Measurements from ENCODE around the gene MYBPH.

Gene MYBPH

GRCh38 chr1:203150511-203151297 is 24.9 kb downstream of the MYBPH start:
- no peaks in the 10 kb centered on the region for H4K20me1 ChIP-seq (ENCODE audit: insufficient read depth, low read length, poor library complexity, severe bottlenecking)
- no peaks in the 10 kb centered on the region for H3K36me3 ChIP-seq (ENCODE audit: insufficient read depth, low read length)
- H2AFZ ChIP-seq (ENCODE audit: low read length), result no peak overlapping the region
- H3K27me3 ChIP-seq (ENCODE audit: insufficient read depth, low read length, poor library complexity, severe bottlenecking), result no peaks in the 10 kb centered on the region
- no peak overlapping the region for H3K4me3 ChIP-seq (ENCODE audit: low read length, poor library complexity, severe bottlenecking)
- no peaks in the 10 kb centered on the region for H3K9me2 ChIP-seq (replicated peaks; ENCODE audit: low read depth, low read length)
- peaks cover 29% of the 10 kb centered on the region for H3K4me1 ChIP-seq (ENCODE audit: insufficient read depth, low read length, poor library complexity, severe bottlenecking)
- H3K9me3 ChIP-seq (ENCODE audit: insufficient read depth, low read depth, low read length), result no peaks in the 10 kb centered on the region
- no peaks in the 10 kb centered on the region for H3F3A ChIP-seq (ENCODE audit: low read depth)
- TF ChIP-seq EZH2phosphoT487 (IDR thresholded peaks at IDR 0.05; ENCODE audit: borderline replicate concordance) (no peak), CTCF (conservative IDR thresholded peaks at IDR 0.05; ENCODE audit: low read length) (no peak)
- no peaks in the 10 kb centered on the region for H3K79me2 ChIP-seq (ENCODE audit: insufficient read depth, low read length)
- H3K9ac ChIP-seq (ENCODE audit: low read depth, low read length, poor library complexity, severe bottlenecking), result no peak overlapping the region
- no peak overlapping the region for H3K4me2 ChIP-seq (ENCODE audit: low read depth, low read length, poor library complexity, severe bottlenecking)

GRCh38 chr1:203149188-203149840 is 26.3 kb downstream of the MYBPH start:
- Histone ChIP-seq H3K36me3 (ENCODE audit: insufficient read depth, low read length) (no peaks in the 10 kb centered on the region), H3K4me1 (ENCODE audit: insufficient read depth, low read length, poor library complexity, severe bottlenecking) (peaks cover 29% of the 10 kb centered on the region), H3K9ac (ENCODE audit: low read depth, low read length, poor library complexity, severe bottlenecking) (no peak overlapping the region), H3K79me2 (ENCODE audit: insufficient read depth, low read length) (no peaks in the 10 kb centered on the region), H3K4me2 (ENCODE audit: low read depth, low read length, poor library complexity, severe bottlenecking) (no peak overlapping the region), H3K27me3 (ENCODE audit: insufficient read depth, low read length, poor library complexity, severe bottlenecking) (no peaks in the 10 kb centered on the region), H3K9me3 (ENCODE audit: insufficient read depth, low read depth, low read length) (no peaks in the 10 kb centered on the region), H3K9me2 (replicated peaks; ENCODE audit: low read depth, low read length) (no peaks in the 10 kb centered on the region), H2AFZ (ENCODE audit: low read length) (no peak overlapping the region), H3F3A (ENCODE audit: low read depth) (no peaks in the 10 kb centered on the region), H4K20me1 (ENCODE audit: insufficient read depth, low read length, poor library complexity, severe bottlenecking) (no peaks in the 10 kb centered on the region), H3K4me3 (ENCODE audit: low read length, poor library complexity, severe bottlenecking) (no peak overlapping the region)
- TF ChIP-seq CTCF (conservative IDR thresholded peaks at IDR 0.05; ENCODE audit: low read length) (no peak), EZH2phosphoT487 (IDR thresholded peaks at IDR 0.05; ENCODE audit: borderline replicate concordance) (no peak)

- TF ChIP-seq CTCF (conservative IDR thresholded peaks at IDR 0.05; ENCODE audit: low read length), result no peak
- no peak for TF ChIP-seq EZH2phosphoT487 (IDR thresholded peaks at IDR 0.05; ENCODE audit: borderline replicate concordance)
- H3K27me3 ChIP-seq (ENCODE audit: insufficient read depth, low read length, poor library complexity, severe bottlenecking), result no peaks in the 10 kb centered on the region
- H3K4me3 ChIP-seq (ENCODE audit: low read length, poor library complexity, severe bottlenecking), result no peak overlapping the region
- H2AFZ ChIP-seq (ENCODE audit: low read length), result no peak overlapping the region
- no peak overlapping the region for H3K9ac ChIP-seq (ENCODE audit: low read depth, low read length, poor library complexity, severe bottlenecking)
- H3K4me1 ChIP-seq (ENCODE audit: insufficient read depth, low read length, poor library complexity, severe bottlenecking), result peaks cover 22% of the 10 kb centered on the region
- no peaks in the 10 kb centered on the region for H3F3A ChIP-seq (ENCODE audit: low read depth)
- no peaks in the 10 kb centered on the region for H3K9me3 ChIP-seq (ENCODE audit: insufficient read depth, low read depth, low read length)
- no peaks in the 10 kb centered on the region for H3K36me3 ChIP-seq (ENCODE audit: insufficient read depth, low read length)
- H4K20me1 ChIP-seq (ENCODE audit: insufficient read depth, low read length, poor library complexity, severe bottlenecking), result no peaks in the 10 kb centered on the region
- no peaks in the 10 kb centered on the region for H3K9me2 ChIP-seq (replicated peaks; ENCODE audit: low read depth, low read length)
- no peak overlapping the region for H3K4me2 ChIP-seq (ENCODE audit: low read depth, low read length, poor library complexity, severe bottlenecking)
- H3K79me2 ChIP-seq (ENCODE audit: insufficient read depth, low read length), result no peaks in the 10 kb centered on the region
Measured at GRCh38 chr1:203148579-203148978, 27.0 kb downstream of the MYBPH start.
